ENCODE results near the gene FAR1.

Gene FAR1

GRCh38 chr11:13699870-13700269 is 31.4 kb downstream of the FAR1 start:
- peaks cover 9% of the 10 kb centered on the region; the same call in 1 of the 2 replicates for H4K20me1 ChIP-seq
- H3K27ac ChIP-seq, result no peak overlapping the region
- H3K9ac ChIP-seq, result no peak overlapping the region
- H3K27me3 ChIP-seq, result no peaks in the 10 kb centered on the region
- H3K4me1 ChIP-seq, result no peaks in the 10 kb centered on the region
- H3K9me3 ChIP-seq, result no peaks in the 10 kb centered on the region
- H3K4me3 ChIP-seq, result no peak overlapping the region
- TF ChIP-seq Cebpa-rat (IDR thresholded peaks at IDR 0.05), result no peak
- no peak overlapping the region for H3K4me2 ChIP-seq
- H3K36me3 ChIP-seq, result peaks cover 66% of the 10 kb centered on the region

- H3K9ac ChIP-seq, result no peak overlapping the region
- H4K20me1 ChIP-seq, result peaks cover 9% of the 10 kb centered on the region; the same call in 1 of the 2 replicates
- no peak overlapping the region for H3K4me2 ChIP-seq
- peaks cover 54% of the 10 kb centered on the region for H3K36me3 ChIP-seq
- TF ChIP-seq Cebpa-rat (IDR thresholded peaks at IDR 0.05), result no peak
- no peaks in the 10 kb centered on the region for H3K4me1 ChIP-seq
- H3K27me3 ChIP-seq, result no peaks in the 10 kb centered on the region
- H3K9me3 ChIP-seq, result no peaks in the 10 kb centered on the region
- H3K27ac ChIP-seq, result no peak overlapping the region
- no peak overlapping the region for H3K4me3 ChIP-seq
Measured at GRCh38 chr11:13701506-13701905, 33.0 kb downstream of the FAR1 start.

GRCh38 chr11:13702071-13702470 is 33.6 kb downstream of the FAR1 start:
- Histone ChIP-seq H3K9ac (no peak overlapping the region), H3K4me3 (no peak overlapping the region), H3K9me3 (no peaks in the 10 kb centered on the region), H3K4me2 (no peak overlapping the region), H3K27me3 (no peaks in the 10 kb centered on the region), H4K20me1 (peaks cover 9% of the 10 kb centered on the region; the same call in 1 of the 2 replicates), H3K4me1 (no peaks in the 10 kb centered on the region), H3K36me3 (peaks cover 52% of the 10 kb centered on the region), H3K27ac (no peak overlapping the region)
- no peak for TF ChIP-seq Cebpa-rat (IDR thresholded peaks at IDR 0.05)

- TF ChIP-seq Cebpa-rat (IDR thresholded peaks at IDR 0.05), result no peak
- H3K9me3 ChIP-seq, result no peaks in the 10 kb centered on the region
- H3K4me2 ChIP-seq, result no peak overlapping the region
- no peaks in the 10 kb centered on the region for H4K20me1 ChIP-seq
- no peaks in the 10 kb centered on the region for H3K4me1 ChIP-seq
- no peaks in the 10 kb centered on the region for H3K27me3 ChIP-seq
- no peak overlapping the region for H3K4me3 ChIP-seq
- no peak overlapping the region for H3K27ac ChIP-seq
- H3K9ac ChIP-seq, result no peak overlapping the region
- peaks cover 53% of the 10 kb centered on the region for H3K36me3 ChIP-seq
Measured at GRCh38 chr11:13705710-13706109, 37.2 kb downstream of the FAR1 start.

- Histone ChIP-seq H3K9me3 (no peaks in the 10 kb centered on the region), H3K4me3 (no peak overlapping the region), H4K20me1 (no peaks in the 10 kb centered on the region), H3K4me2 (no peak overlapping the region), H3K9ac (no peak overlapping the region), H3K4me1 (no peaks in the 10 kb centered on the region), H3K27me3 (no peaks in the 10 kb centered on the region), H3K36me3 (peaks cover 67% of the 10 kb centered on the region), H3K27ac (no peak overlapping the region)
- no peak for TF ChIP-seq Cebpa-rat (IDR thresholded peaks at IDR 0.05)
Measured at GRCh38 chr11:13713982-13714381, 45.5 kb downstream of the FAR1 start.

GRCh38 chr11:13717331-13717730 is 48.9 kb downstream of the FAR1 start:
- no peak for TF ChIP-seq Cebpa-rat (IDR thresholded peaks at IDR 0.05)
- Histone ChIP-seq H3K36me3 (peaks cover 51% of the 10 kb centered on the region), H3K4me1 (no peaks in the 10 kb centered on the region), H3K9ac (no peak overlapping the region), H3K27ac (no peak overlapping the region), H3K4me3 (no peak overlapping the region), H3K9me3 (no peaks in the 10 kb centered on the region), H3K4me2 (no peak overlapping the region), H4K20me1 (no peaks in the 10 kb centered on the region), H3K27me3 (no peaks in the 10 kb centered on the region)

- H4K20me1 ChIP-seq, result no peaks in the 10 kb centered on the region
- H3K9me3 ChIP-seq, result no peaks in the 10 kb centered on the region
- no peaks in the 10 kb centered on the region for H3K4me1 ChIP-seq
- no peaks in the 10 kb centered on the region for H3K27me3 ChIP-seq
- no peak overlapping the region for H3K4me3 ChIP-seq
- peaks cover 61% of the 10 kb centered on the region for H3K36me3 ChIP-seq
- H3K27ac ChIP-seq, result no peak overlapping the region
- H3K4me2 ChIP-seq, result no peak overlapping the region
- no peak overlapping the region for H3K9ac ChIP-seq
- no peak for TF ChIP-seq Cebpa-rat (IDR thresholded peaks at IDR 0.05)
Measured at GRCh38 chr11:13718394-13718793, 49.9 kb downstream of the FAR1 start.

- no peak overlapping the region for H3K27ac ChIP-seq
- no peak overlapping the region for H3K4me3 ChIP-seq
- H3K36me3 ChIP-seq, result peaks cover 48% of the 10 kb centered on the region
- H3K9ac ChIP-seq, result no peak overlapping the region
- H3K4me2 ChIP-seq, result no peak overlapping the region
- no peaks in the 10 kb centered on the region for H3K27me3 ChIP-seq
- TF ChIP-seq Cebpa-rat (IDR thresholded peaks at IDR 0.05), result no peak
- H4K20me1 ChIP-seq, result no peaks in the 10 kb centered on the region
- H3K9me3 ChIP-seq, result no peaks in the 10 kb centered on the region
- H3K4me1 ChIP-seq, result no peaks in the 10 kb centered on the region
Measured at GRCh38 chr11:13720940-13721339, 52.5 kb downstream of the FAR1 start.

- Histone ChIP-seq H3K27ac (no peak overlapping the region), H3K27me3 (no peaks in the 10 kb centered on the region), H3K9me3 (no peaks in the 10 kb centered on the region), H4K20me1 (no peaks in the 10 kb centered on the region), H3K4me2 (no peak overlapping the region), H3K4me1 (no peaks in the 10 kb centered on the region), H3K36me3 (peaks cover 42% of the 10 kb centered on the region), H3K4me3 (no peak overlapping the region), H3K9ac (no peak overlapping the region)
- TF ChIP-seq Cebpa-rat (IDR thresholded peaks at IDR 0.05), result no peak
Measured at GRCh38 chr11:13721760-13722159, 53.3 kb downstream of the FAR1 start.

- Histone ChIP-seq H3K9me3 (no peaks in the 10 kb centered on the region), H3K4me2 (no peak overlapping the region), H3K36me3 (peaks cover 44% of the 10 kb centered on the region), H3K4me3 (no peak overlapping the region), H3K27me3 (no peaks in the 10 kb centered on the region), H3K4me1 (no peaks in the 10 kb centered on the region), H4K20me1 (no peaks in the 10 kb centered on the region), H3K27ac (no peak overlapping the region), H3K9ac (no peak overlapping the region)
- no peak for TF ChIP-seq Cebpa-rat (IDR thresholded peaks at IDR 0.05)
Measured at GRCh38 chr11:13726456-13726855, 58.0 kb downstream of the FAR1 start.

- H3K9ac ChIP-seq, result no peak overlapping the region
- no peak for TF ChIP-seq Cebpa-rat (IDR thresholded peaks at IDR 0.05)
- H4K20me1 ChIP-seq, result no peaks in the 10 kb centered on the region
- H3K27me3 ChIP-seq, result no peaks in the 10 kb centered on the region
- H3K36me3 ChIP-seq, result peaks cover 40% of the 10 kb centered on the region
- no peak overlapping the region for H3K4me3 ChIP-seq
- no peak overlapping the region for H3K4me2 ChIP-seq
- H3K4me1 ChIP-seq, result no peaks in the 10 kb centered on the region
- no peaks in the 10 kb centered on the region for H3K9me3 ChIP-seq
- H3K27ac ChIP-seq, result no peak overlapping the region
Measured at GRCh38 chr11:13728076-13728475, 59.6 kb downstream of the FAR1 start.
